Measurements from ENCODE around the gene SHANK1.

The SHANK1 gene

GRCh38 chr19:50710094-50710493 lies 9.5 kb downstream of the SHANK1 start:
- DNase-seq, result no peak

DNA sequence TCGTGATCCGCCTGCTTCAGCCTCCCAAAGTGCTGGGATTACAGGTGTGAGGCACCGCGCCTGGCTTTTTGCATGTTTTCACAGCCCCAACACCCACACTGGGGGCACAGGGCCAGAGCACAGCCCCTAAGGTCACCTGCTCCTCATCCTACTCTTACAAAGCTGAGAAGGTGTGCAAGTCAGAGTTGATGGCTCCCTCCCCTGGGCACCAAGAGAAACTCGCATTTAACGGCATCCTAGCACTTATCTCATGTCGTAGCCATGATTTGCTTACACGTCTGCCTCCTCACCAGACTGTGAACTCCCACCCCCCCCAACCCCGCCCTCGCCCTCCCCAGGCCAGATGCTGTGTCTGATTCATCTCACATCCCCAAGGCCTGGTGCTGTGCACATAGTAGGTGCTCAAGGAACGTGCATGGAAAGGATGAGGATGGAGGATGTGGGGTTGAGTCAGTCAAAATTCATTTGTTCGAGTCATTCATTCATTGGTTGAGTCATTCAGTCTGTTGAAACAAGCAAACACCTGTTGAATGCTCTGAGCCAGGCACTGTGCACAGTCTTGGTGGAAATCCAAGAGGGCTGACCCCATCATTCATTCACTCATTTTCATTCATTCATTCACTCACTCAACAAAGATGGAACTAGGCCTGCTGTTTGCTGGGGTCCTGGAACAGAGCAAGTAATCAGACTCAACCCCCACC lies 11.3 kb downstream of the SHANK1 start:
- DNase-seq, result no peak

DNA sequence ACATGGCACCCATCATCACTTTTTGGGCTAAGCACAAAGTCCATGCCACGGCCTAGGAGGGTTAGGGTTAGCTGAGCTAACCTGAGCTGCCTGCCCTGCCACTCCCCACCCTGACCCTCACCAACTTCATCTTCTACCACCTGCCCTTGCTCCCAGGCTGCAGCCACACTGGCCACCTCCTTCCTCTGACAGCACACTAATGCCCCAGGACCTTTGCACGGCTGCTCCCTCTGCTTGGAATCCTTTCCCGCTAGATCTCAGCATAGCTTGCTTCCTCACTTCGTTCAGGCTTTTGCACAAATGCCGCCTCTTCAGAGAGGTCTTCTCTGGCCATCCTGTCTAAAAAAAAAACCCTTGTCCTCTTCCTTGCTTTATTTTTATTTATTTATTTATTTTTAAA lies 13.2 kb downstream of the SHANK1 start:
- no peak for DNase-seq

DNA sequence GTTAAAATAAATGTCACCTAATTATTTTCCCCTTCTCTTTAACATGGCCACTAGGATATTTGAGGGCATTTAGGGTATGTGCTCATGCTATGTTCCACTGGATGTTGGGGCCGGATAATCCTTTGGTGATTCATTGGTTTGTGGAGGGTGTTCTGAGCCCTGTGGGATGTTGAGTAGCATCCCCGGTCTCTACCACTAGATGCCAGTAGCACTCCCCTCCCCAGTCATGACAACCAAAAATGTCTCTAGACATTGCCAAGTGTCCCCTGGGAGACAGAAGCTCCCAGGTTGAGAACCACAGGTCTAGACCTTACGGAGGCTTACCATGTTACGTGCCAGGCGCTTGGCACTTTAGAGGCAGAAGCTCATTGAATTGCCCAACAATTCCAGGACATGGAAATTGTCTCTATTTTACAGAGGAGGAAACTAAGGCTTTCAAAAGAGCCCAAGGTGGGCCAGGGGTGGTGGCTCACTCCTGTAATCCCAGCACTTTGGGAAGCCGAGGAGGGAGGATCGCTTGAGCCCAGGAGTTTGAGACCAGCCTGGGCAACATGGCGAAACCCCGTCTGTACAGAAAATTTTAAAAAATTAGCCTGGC lies 14.1 kb downstream of the SHANK1 start:
- DNase-seq, result no peak

DNA sequence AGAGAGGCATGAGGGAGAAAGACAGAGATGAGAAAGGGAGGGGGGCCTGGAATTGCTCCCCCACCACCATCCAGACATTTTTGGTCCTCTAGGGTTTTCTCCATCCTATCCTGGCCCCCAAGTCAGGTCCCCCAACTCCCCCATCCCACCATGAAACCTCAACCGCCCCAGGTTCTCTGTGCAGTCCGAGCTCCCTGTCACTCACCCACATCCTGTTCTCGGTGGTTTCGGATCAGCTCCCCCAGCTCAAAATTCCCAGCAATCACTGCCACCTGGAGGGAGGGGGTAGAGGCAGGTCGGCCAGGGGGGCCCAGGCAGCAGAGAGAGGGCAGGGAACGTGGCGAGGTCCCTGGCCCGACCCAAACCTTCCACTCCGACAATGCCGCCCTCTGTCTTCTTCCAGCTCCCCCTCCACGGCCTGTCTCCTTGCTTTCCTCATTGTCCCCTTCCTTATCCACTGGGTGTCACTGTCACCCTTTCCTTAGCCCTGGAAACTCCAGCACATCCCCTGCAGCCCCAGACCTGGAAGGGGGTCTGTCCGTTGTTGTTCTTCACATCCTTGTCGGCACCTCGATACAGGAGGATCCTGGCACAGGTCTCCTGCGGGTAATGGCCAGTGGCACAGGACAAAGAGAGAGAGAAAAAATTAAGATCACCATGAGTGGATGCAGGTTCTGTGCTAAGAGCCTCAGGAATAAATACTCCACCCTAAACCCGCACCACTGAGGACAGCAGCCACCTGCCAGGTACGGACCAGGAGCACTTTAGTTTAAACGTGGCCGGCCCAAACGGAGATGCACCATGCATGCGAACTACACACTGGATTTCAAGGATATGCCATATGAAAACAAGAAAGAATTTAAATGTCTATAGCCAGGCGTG lies 15.4 kb downstream of the SHANK1 start:
- DNase-seq, result no peak

- DNase-seq, result no peak
These were observed 16.5 kb downstream of the SHANK1 start for GRCh38 chr19:50702871-50703829.

GRCh38 chr19:50702158-50702870 lies 17.3 kb downstream of the SHANK1 start:
- DNase-seq, result no peak

- no peak for DNase-seq
These were observed 18.1 kb downstream of the SHANK1 start for GRCh38 chr19:50701367-50701985.

DNA sequence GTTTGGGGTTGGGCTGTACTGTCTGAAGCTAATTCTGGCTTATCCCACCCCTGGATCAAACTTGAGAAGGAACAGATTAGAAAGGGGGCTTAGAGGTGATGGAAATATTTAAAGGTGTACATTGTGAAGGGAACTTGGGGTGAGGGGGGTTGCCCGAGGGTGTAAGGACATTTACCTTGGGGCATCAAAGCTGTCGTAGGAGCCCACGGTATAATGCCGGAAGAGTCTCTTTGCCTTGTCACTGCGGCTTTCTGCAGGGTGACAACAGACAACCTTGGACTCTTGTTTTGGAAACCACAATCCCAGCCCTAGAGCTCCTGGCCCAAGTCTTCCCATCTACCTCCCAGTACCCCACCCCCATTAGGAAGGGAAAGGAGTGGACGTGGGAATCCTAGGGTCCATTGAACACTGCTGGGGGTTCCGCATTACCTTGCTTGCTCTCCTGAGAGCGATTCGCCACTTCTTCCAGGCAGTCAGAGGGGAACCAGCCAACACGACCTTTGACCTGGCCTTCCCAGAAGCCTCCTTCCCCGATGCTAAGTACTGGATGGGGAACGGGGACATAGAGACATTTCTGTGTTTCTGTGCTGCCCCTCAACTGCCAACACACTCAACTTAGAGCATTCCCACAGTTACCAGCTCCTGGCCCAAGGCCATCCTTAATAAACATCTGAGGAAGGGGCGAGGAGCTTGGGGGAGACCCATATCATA lies 22.0 kb downstream of the SHANK1 start:
- DNase-seq, result no peak

GRCh38 chr19:50696094-50696483 lies 23.5 kb downstream of the SHANK1 start:
- DNase-seq, result no peak

DNA sequence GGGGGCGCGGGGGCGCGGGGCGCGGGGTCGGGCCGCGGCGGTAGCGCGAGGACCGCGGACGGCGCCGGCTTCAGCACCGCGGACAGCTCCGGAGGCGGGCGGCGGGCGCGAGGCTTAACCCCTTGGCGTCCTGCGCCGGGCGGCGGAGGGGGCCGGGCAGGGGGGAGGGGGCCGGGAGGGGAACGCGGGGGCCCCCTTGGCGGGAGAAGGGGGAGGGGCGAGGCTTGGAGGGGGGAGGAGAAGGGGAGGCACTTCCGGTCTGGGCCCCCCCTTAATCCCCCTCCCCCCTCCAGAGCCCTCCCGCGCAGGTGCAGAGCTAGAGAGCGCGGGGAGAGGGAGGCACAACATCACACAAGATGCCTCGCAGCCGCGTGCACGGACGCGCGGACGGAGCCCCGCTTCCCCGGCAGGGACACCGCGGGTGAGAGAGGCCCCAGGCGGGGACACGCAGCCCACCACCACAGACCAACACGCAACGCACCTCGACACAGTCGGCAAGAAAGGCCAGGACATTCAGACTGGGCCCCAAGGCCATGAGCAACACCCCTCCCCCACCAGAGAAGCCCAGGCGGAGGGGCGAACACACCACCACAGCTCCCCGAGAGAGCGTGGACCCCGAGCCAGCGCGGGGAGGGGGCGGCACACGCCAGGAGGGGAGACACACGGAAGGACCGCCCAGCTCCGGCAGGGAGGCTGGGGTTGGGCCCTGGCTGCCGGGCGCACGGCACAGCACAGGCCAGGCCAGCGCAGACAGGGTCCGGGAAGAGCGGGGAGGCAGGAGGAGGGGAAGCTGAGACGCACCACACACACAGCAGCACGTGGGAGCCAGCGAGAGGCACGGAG lies 24.1 kb downstream of the SHANK1 start:
- no peak for DNase-seq

DNA sequence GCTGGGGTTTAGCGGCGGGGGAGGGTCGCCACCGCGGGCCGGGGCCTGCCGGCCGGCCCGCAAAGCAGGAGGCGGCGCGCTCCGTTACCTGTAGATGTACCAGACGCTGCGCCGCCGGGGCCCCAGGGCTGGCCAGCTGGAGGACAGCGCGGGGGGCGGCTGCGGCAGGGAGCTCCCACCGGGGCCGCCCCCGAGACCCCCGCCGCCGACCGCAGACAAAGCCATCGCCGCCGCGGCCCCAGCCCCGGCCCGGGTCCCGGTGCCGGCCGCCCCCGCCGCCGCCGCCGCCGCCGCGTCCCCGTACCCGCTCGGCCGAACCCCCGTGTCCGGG lies 24.8 kb downstream of the SHANK1 start:
- no peak for DNase-seq

GRCh38 chr19:50693064-50693975 lies 26.3 kb downstream of the SHANK1 start:
- DNase-seq, result no peak

- DNase-seq, result no peak
These were observed 29.2 kb downstream of the SHANK1 start for GRCh38 chr19:50690439-50690838.

GRCh38 chr19:50688766-50689165 lies 30.8 kb downstream of the SHANK1 start:
- DNase-seq, result no peak

DNA sequence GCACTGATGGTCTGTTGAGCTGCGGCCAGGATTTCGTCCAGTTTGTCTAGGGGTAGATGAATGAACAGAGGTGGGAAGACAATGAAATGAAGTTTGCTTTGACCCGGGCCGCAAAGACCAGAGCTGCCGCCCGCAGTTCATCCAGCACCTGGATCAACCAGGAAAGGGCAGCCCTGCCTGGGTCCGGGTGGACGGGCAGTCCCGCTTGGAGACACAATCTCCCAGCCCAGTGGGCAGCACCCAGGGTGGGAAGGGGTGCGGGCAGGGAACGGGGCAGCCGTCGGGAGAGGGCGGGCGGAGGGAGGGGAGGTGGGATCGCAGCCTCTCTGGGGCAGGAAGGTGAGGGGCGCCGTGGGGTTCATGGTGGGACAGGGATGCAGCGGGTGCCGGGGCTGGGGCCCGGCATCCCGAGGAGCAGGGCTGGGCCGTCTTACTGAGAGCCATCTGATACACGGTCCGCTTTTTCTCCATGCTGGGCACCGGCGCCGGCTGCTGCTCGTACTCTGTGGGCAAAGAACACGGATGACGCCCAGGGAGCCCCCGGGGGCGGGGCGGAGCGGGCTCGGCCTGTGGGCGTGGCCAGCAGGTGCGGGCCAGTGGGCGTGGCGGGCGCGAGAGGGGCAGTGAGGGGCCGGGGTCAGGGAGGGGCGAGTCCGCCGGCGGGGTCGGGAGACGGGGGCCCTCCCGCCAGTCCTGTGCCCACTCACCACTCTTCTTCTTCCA lies 33.1 kb downstream of the SHANK1 start:
- no peak for DNase-seq

DNA sequence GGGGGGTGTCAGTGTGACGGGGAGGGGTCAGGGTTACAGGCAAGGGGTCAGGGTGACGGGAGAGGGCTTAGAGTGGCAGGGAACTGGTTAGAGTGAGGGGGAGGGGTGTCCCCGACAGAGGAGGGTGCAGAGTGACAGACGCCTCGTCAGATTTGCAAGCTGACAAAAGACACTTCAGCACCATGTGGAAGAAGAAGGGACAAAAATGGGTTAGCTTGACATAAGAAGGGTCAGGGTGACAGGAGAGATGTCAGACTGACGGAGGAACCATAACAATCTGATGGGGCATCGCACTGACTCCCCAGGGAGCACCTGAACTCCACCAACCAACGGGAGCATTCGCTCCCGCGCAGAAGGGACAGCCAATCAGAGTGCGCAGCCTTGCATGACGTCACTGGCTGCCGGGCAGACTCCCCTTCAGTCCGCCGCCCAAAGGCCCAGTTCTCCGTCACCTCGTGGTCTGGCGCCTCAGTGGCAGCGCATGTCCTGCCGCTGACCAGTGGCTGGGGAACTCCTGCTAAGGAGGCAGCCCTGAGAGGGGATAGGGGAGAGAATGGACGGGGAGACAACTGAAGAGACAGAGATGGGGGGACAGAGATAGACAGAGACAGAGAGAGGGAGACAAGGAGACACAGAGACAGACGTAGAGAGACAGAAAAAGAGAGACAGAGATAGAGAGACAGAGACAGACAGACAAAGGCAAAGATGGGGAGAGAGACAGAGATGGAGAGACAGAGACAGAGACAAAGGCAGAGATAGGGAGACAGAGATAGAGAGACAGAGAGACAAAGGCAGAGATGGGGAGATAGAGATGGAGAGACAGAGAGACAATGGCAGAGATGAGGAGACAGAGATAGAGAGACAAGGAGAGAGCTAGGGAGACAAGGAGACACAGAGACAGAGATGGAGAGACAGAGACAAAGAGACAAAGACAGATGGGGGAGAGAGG lies 40.2 kb downstream of the SHANK1 start:
- peak; percentile 71 for DNase-seq
